Stomach (tissue), 9 donors: ENCODE measurements around the gene LRRTM3. TPM values are rescaled to one million over a fixed set of nuclear protein-coding genes. Genes with fewer than 3 reads are reported as not detected.

ENCODE experiments used
- DNase-seq, 2 donors: peaks; one replicate each; pipeline versions ENCODE4 v3.0.0 to v3.0.0-alpha.2; 2013 to 2019
- H3K27ac ChIP-seq, 5 donors: fragments of 200-600 bp in 4 of 5; sonication (generic) in 4 of 5; one replicate each; pipeline ENCODE4 v1.5.1; 2013 to 2019; ENCODE audit warnings: mild to moderate bottlenecking in 1 of 5, moderate library complexity in 1 of 5
- H3K27me3 ChIP-seq, 3 donors: fragments of 200-600 bp; sonication (generic); one replicate each; pipeline ENCODE4 v1.5.1; 2017 to 2019; ENCODE audit warnings: mixed run types in 1 of 3
- H3K36me3 ChIP-seq, 4 donors: fragments of 200-600 bp; sonication (generic); 1 replicate in 3 of 4; 2 replicates in 1 of 4; pipeline ENCODE4 v1.5.1; 2016 to 2019
- H3K4me1 ChIP-seq, 4 donors: fragments of 200-600 bp; sonication (generic); one replicate each; pipeline ENCODE4 v1.5.1; 2016 to 2019
- H3K4me3 ChIP-seq, 4 donors: fragments of 200-600 bp; sonication (generic) in 3 of 4; one replicate each; pipeline ENCODE4 v1.5.1; 2016 to 2019; ENCODE audit warnings: mild to moderate bottlenecking in 1 of 4
- H3K9me3 ChIP-seq, 4 donors: fragments of 200-600 bp; sonication (generic); one replicate each; pipeline ENCODE4 v1.5.1; 2016 to 2019
- CTCF ChIP-seq, 7 experiments: fragments of 450-650 bp in 4 of 7; fragments of 200-600 bp in 3 of 7; sonication (generic) in 3 of 7; IDR thresholded peaks; one replicate each; pipeline ENCODE4 v1.5.1; 2016 to 2019; ENCODE audit warnings: antibody characterized with exemption in 7 of 7, control low read depth in 2 of 7, mild to moderate bottlenecking in 1 of 7
- EP300 ChIP-seq: sonication (generic); formaldehyde crosslinking; IDR thresholded peaks from one replicate; pipeline ENCODE4 v1.6.1; 2017; ENCODE audit warnings: antibody characterized with exemption
- POLR2A ChIP-seq, 4 donors: fragments of 450-650 bp; IDR thresholded peaks; one replicate each; pipeline ENCODE4 v1.6.1; 2016; ENCODE audit warnings: antibody characterized with exemption in 4 of 4, control low read depth in 2 of 4, mild to moderate bottlenecking in 1 of 4, moderate library complexity in 1 of 4
- POLR2AphosphoS5 ChIP-seq, 3 donors: sonication (generic); formaldehyde crosslinking; IDR thresholded peaks; one replicate each; pipeline ENCODE4 v1.6.1; 2016; ENCODE audit warnings: antibody characterized with exemption in 3 of 3
- WGBS, 5 donors: extraction: QIAGEN DNeasy Blood & Tissue Kit in 3 of 5; methylation state at CpG; one replicate each; pipeline versions ENCODE4 v1.1.5 to v1.1.7; 2013 to 2018; 5-methylcytosine and 5-hydroxymethylcytosine counted together
- intact Hi-C: fragments of 100-400 bp; cut with DNase I; formaldehyde crosslinking; loops from one replicate; pipeline ENCODE4 v1.15.1; 2023; ENCODE audit warnings: low total_unique reads
- polyA plus RNA-seq, 3 donors: library from polyadenylated mRNA; stranded (reverse); fragments of 200-250 nt; gene quantifications; one replicate each; pipeline ENCODE4 v1.2.3, GENCODE V29; 2013
- total RNA-seq, 5 donors: library from RNA; depleted of rRNA; stranded (reverse); fragments of >200 nt; gene quantifications; one replicate each; pipeline versions ENCODE4 v1.1.0 to v1.2.3, GENCODE V29; 2014 to 2016
- donor health status: healthy with polysubstance abuse.
- donor health status: Bipolar disorder and iron deficiency.
- donor health status: healthy.

The LRRTM3 gene
- total and polyA plus RNA-seq, 8 donors: 0.18 TPM; not detected in 7

GRCh38 chr10:67077376-67077775 lies 151.5 kb downstream of the LRRTM3 start:
- H3K9me3 ChIP-seq: no peaks in the 10 kb centered on the region
- WGBS, 5 donors: 91 to 96% (median 95%) methylated on average over 1 of the region's 1 CpG
- H3K27ac ChIP-seq: no peak overlapping the region
- intact Hi-C loops: no loop called here
- H3K27me3 ChIP-seq: no peaks in the 10 kb centered on the region
- TF ChIP-seq POLR2AphosphoS5 (IDR thresholded peaks at IDR 0.05) (no peak), POLR2A (IDR thresholded peaks at IDR 0.05) (no peak), CTCF (IDR thresholded peaks at IDR 0.05) (no peak), EP300 (no peak)
- no peak for DNase-seq
- no peak overlapping the region for H3K4me3 ChIP-seq
- peaks cover 0 to 11% (median 4%) of the 10 kb centered on the region in 4 donors for H3K4me1 ChIP-seq
- H3K36me3 ChIP-seq: no peaks in the 10 kb centered on the region

- DNase-seq: peak; percentile 49 to 59
- TF ChIP-seq POLR2AphosphoS5 (IDR thresholded peaks at IDR 0.05) (no peak), CTCF (IDR thresholded peaks at IDR 0.05) (no peak), POLR2A (IDR thresholded peaks at IDR 0.05) (no peak), EP300 (no peak)
- intact Hi-C loops: no loop called here
- WGBS, 5 donors: 22 to 42% (median 39%) methylated on average over 4 of the region's 4 CpGs
- H3K36me3 ChIP-seq: no peaks in the 10 kb centered on the region
- H3K4me3 ChIP-seq: no peak overlapping the region
- peaks cover 0 to 11% (median 4%) of the 10 kb centered on the region in 4 donors for H3K4me1 ChIP-seq
- H3K27ac ChIP-seq: no peak overlapping the region
- no peaks in the 10 kb centered on the region for H3K27me3 ChIP-seq
- no peaks in the 10 kb centered on the region for H3K9me3 ChIP-seq
These were observed 153.3 kb downstream of the LRRTM3 start for GRCh38 chr10:67079126-67079525.

GRCh38 chr10:67086327-67087134 lies 160.7 kb downstream of the LRRTM3 start:
- Histone ChIP-seq H3K4me3 (no peak overlapping the region), H3K9me3 (no peaks in the 10 kb centered on the region), H3K36me3 (no peaks in the 10 kb centered on the region), H3K27me3 (no peaks in the 10 kb centered on the region), H3K27ac (no peak overlapping the region), H3K4me1 (peaks cover 0 to 11% (median 0%) of the 10 kb centered on the region in 4 donors)
- intact Hi-C loops: no loop called here
- no peak for TF ChIP-seq POLR2A (IDR thresholded peaks at IDR 0.05)
- 22 to 46% (median 25%) methylated on average over 2 of the region's 2 CpGs for WGBS, 5 donors
- DNase-seq: no peak

- no peak overlapping the region for H3K27ac ChIP-seq
- no peak overlapping the region for H3K4me3 ChIP-seq
- no peak for DNase-seq
- no peaks in the 10 kb centered on the region for H3K9me3 ChIP-seq
- TF ChIP-seq CTCF (IDR thresholded peaks at IDR 0.05): no peak
- TF ChIP-seq POLR2AphosphoS5 (IDR thresholded peaks at IDR 0.05): no peak
- no peak for TF ChIP-seq POLR2A (IDR thresholded peaks at IDR 0.05)
- no peak for TF ChIP-seq EP300
- no peaks in the 10 kb centered on the region for H3K36me3 ChIP-seq
- no peaks in the 10 kb centered on the region for H3K27me3 ChIP-seq
- H3K4me1 ChIP-seq: peaks cover 0 to 11% (median 0%) of the 10 kb centered on the region in 4 donors
- intact Hi-C loops: no loop called here
These were observed 161.2 kb downstream of the LRRTM3 start for GRCh38 chr10:67087135-67087425.

GRCh38 chr10:67088036-67088435 lies 162.2 kb downstream of the LRRTM3 start:
- WGBS, 5 donors: 61 to 85% (median 76%) methylated on average over 1 of the region's 1 CpG
- intact Hi-C loops: no loop called here
- H3K36me3 ChIP-seq: no peaks in the 10 kb centered on the region
- no peaks in the 10 kb centered on the region for H3K9me3 ChIP-seq
- H3K4me1 ChIP-seq: peaks cover 0 to 11% (median 0%) of the 10 kb centered on the region in 4 donors
- no peak overlapping the region for H3K27ac ChIP-seq
- no peak overlapping the region for H3K4me3 ChIP-seq
- peak in 1 of 2 donors; percentile 12 for DNase-seq
- H3K27me3 ChIP-seq: no peaks in the 10 kb centered on the region
- no peak for TF ChIP-seq POLR2AphosphoS5 (IDR thresholded peaks at IDR 0.05)
- TF ChIP-seq EP300: no peak
- no peak for TF ChIP-seq POLR2A (IDR thresholded peaks at IDR 0.05)
- no peak for TF ChIP-seq CTCF (IDR thresholded peaks at IDR 0.05)
